NCI-H2196 (cell line): ENCODE data around the gene CD82.

Experiments
- DNase-seq: peaks from one replicate; lab custom pipeline; 2025; ENCODE audit not compliant: unreplicated experiment; lab: John Stamatoyannopoulos, UW

CD82 gene

GRCh38 chr11:44598831-44599230 is 33.4 kb downstream of the CD82 start:
- DNase-seq: no peak

- no peak for DNase-seq
These were observed 34.8 kb downstream of the CD82 start for GRCh38 chr11:44600261-44600660.

GRCh38 chr11:44600839-44601383 is 35.4 kb downstream of the CD82 start:
- no peak for DNase-seq

GRCh38 chr11:44601471-44602370 is 36.3 kb downstream of the CD82 start:
- DNase-seq: no peak

- DNase-seq: no peak
These were observed 37.4 kb downstream of the CD82 start for GRCh38 chr11:44602891-44603310.

GRCh38 chr11:44604171-44604581 is 38.7 kb downstream of the CD82 start:
- DNase-seq: peak; percentile 63

GRCh38 chr11:44605068-44605708 is 39.7 kb downstream of the CD82 start:
- DNase-seq: no peak

- DNase-seq: no peak
These were observed 40.5 kb downstream of the CD82 start for GRCh38 chr11:44605965-44606364.

- no peak for DNase-seq
These were observed 41.0 kb downstream of the CD82 start for GRCh38 chr11:44606472-44606871.

GRCh38 chr11:44607319-44607962 is 42.0 kb downstream of the CD82 start:
- no peak for DNase-seq

GRCh38 chr11:44607987-44608386 is 42.5 kb downstream of the CD82 start:
- DNase-seq: peak; percentile 39

GRCh38 chr11:44608651-44608990 is 43.2 kb downstream of the CD82 start:
- no peak for DNase-seq

GRCh38 chr11:44608991-44609782 is 43.7 kb downstream of the CD82 start:
- DNase-seq: no peak

GRCh38 chr11:44609783-44610155 is 44.3 kb downstream of the CD82 start:
- no peak for DNase-seq

- DNase-seq: no peak
These were observed 44.9 kb downstream of the CD82 start for GRCh38 chr11:44610186-44610955.

- DNase-seq: no peak
These were observed 45.6 kb downstream of the CD82 start for GRCh38 chr11:44611088-44611487.

- DNase-seq: no peak
These were observed 46.4 kb downstream of the CD82 start for GRCh38 chr11:44611687-44612434.

GRCh38 chr11:44613153-44613552 is 47.7 kb downstream of the CD82 start:
- no peak for DNase-seq

GRCh38 chr11:44614281-44614775 is 48.9 kb downstream of the CD82 start:
- no peak for DNase-seq
